ENCODE results near the gene HES5. TPM values are rescaled to one million over a fixed set of nuclear protein-coding genes. Genes with fewer than 3 reads are reported as not detected.

HES5 gene
- total RNA-seq, 4 donors from 2014 or later = 0.19 to 0.33 TPM; not detected in 2

- no peak for DNase-seq (ENCODE audit: extremely low spot score)
- Histone ChIP-seq H3K27ac (replicated peaks in 1 of 4) (no peak overlapping the region), H3K27me3 (peaks cover 0 to 35% (median 0%) of the 10 kb centered on the region in 4 donors), H3K9me3 (peaks cover 0 to 14% (median 11%) of the 10 kb centered on the region in 4 donors), H3K4me1 (no peaks in the 10 kb centered on the region), H3K4me3 (no peak overlapping the region), H3K36me3 (no peaks in the 10 kb centered on the region)
- 61% methylated on average over 7 of the region's 19 CpGs for WGBS
- no peak for TF ChIP-seq POLR2A (IDR thresholded peaks at IDR 0.05; ENCODE audit: low read depth)
- TF ChIP-seq CTCF (IDR thresholded peaks at IDR 0.05) = no peak
- TF ChIP-seq EP300 (IDR thresholded peaks at IDR 0.05) = no peak
- TF ChIP-seq POLR2AphosphoS5 (IDR thresholded peaks at IDR 0.05) = no peak
- intact Hi-C loops (cut with DNase I) = no loop called here
Observed at GRCh38 chr1:2493218-2493617, 36.8 kb downstream of the HES5 start.

GRCh38 chr1:2492091-2492490, 38.0 kb downstream of the HES5 start:
- Histone ChIP-seq H3K4me3 (no peak overlapping the region), H3K9me3 (peaks cover 0 to 17% (median 11%) of the 10 kb centered on the region in 4 donors), H3K27ac (replicated peaks in 1 of 4) (no peak overlapping the region), H3K4me1 (no peaks in the 10 kb centered on the region), H3K27me3 (peaks cover 0 to 26% (median 0%) of the 10 kb centered on the region in 4 donors), H3K36me3 (no peaks in the 10 kb centered on the region)
- 64% methylated on average over 5 of the region's 13 CpGs for WGBS
- no peak for TF ChIP-seq POLR2A (IDR thresholded peaks at IDR 0.05; ENCODE audit: low read depth)
- TF ChIP-seq POLR2AphosphoS5 (IDR thresholded peaks at IDR 0.05) = no peak
- TF ChIP-seq CTCF (IDR thresholded peaks at IDR 0.05) = no peak
- TF ChIP-seq EP300 (IDR thresholded peaks at IDR 0.05) = no peak
- DNase-seq (ENCODE audit: extremely low spot score) = no peak
- intact Hi-C loops (cut with DNase I) = no loop called here

GRCh38 chr1:2489615-2490014, 40.4 kb downstream of the HES5 start:
- TF ChIP-seq POLR2AphosphoS5 (IDR thresholded peaks at IDR 0.05) (no peak), POLR2A (IDR thresholded peaks at IDR 0.05; ENCODE audit: low read depth) (no peak), CTCF (IDR thresholded peaks at IDR 0.05) (no peak), EP300 (IDR thresholded peaks at IDR 0.05) (no peak)
- Histone ChIP-seq H3K4me1 (no peaks in the 10 kb centered on the region), H3K9me3 (peaks cover 0 to 17% (median 11%) of the 10 kb centered on the region in 4 donors), H3K4me3 (no peak overlapping the region), H3K27me3 (peaks cover 0 to 20% (median 0%) of the 10 kb centered on the region in 4 donors), H3K36me3 (no peaks in the 10 kb centered on the region), H3K27ac (replicated peaks in 1 of 4) (no peak overlapping the region)
- WGBS = 88% methylated on average over 10 of the region's 14 CpGs
- DNase-seq (ENCODE audit: extremely low spot score) = no peak
- intact Hi-C loops (cut with DNase I) = no loop called here

GRCh38 chr1:2488688-2489087, 41.4 kb downstream of the HES5 start:
- intact Hi-C loops (cut with DNase I) = no loop called here
- 87% methylated on average over 2 of the region's 2 CpGs for WGBS
- TF ChIP-seq EP300 (IDR thresholded peaks at IDR 0.05) = no peak
- no peak for TF ChIP-seq CTCF (IDR thresholded peaks at IDR 0.05)
- TF ChIP-seq POLR2AphosphoS5 (IDR thresholded peaks at IDR 0.05) = no peak
- no peak for TF ChIP-seq POLR2A (IDR thresholded peaks at IDR 0.05; ENCODE audit: low read depth)
- no peak overlapping the region for H3K4me3 ChIP-seq
- peaks cover 0 to 17% (median 11%) of the 10 kb centered on the region in 4 donors for H3K9me3 ChIP-seq
- no peak overlapping the region for H3K27ac ChIP-seq (replicated peaks in 1 of 4)
- H3K4me1 ChIP-seq = no peaks in the 10 kb centered on the region
- DNase-seq (ENCODE audit: extremely low spot score) = no peak
- peaks cover 0 to 20% (median 0%) of the 10 kb centered on the region in 4 donors for H3K27me3 ChIP-seq
- H3K36me3 ChIP-seq = no peaks in the 10 kb centered on the region

GRCh38 chr1:2486558-2486957, 43.5 kb downstream of the HES5 start:
- DNase-seq (ENCODE audit: extremely low spot score) = no peak
- H3K9me3 ChIP-seq = peaks cover 0 to 17% (median 11%) of the 10 kb centered on the region in 4 donors
- no peaks in the 10 kb centered on the region for H3K36me3 ChIP-seq
- WGBS = 94% methylated on average over 5 of the region's 9 CpGs
- intact Hi-C loops (cut with DNase I) = no loop called here
- TF ChIP-seq CTCF (IDR thresholded peaks at IDR 0.05) = no peak
- no peak for TF ChIP-seq POLR2A (IDR thresholded peaks at IDR 0.05; ENCODE audit: low read depth)
- TF ChIP-seq EP300 (IDR thresholded peaks at IDR 0.05) = no peak
- TF ChIP-seq POLR2AphosphoS5 (IDR thresholded peaks at IDR 0.05) = no peak
- H3K4me3 ChIP-seq = no peak overlapping the region
- no peak overlapping the region for H3K27ac ChIP-seq (replicated peaks in 1 of 4)
- H3K27me3 ChIP-seq = peaks cover 0 to 4% (median 0%) of the 10 kb centered on the region in 4 donors
- H3K4me1 ChIP-seq = no peaks in the 10 kb centered on the region
